Activated B cell treated with CpG ODN at 0.5 μM for 24 hours (primary cell): ENCODE results near the gene NFATC3. TPM values are rescaled to one million over a fixed set of nuclear protein-coding genes. Genes with fewer than 3 reads are reported as not detected.

Experiments used
- ATAC-seq: fragments of 200-7000 bp; cut with Tn5 transposase; one replicate; pipeline ENCODE4 v1.10.0; 2021; ENCODE audit warnings: low read depth, mild to moderate bottlenecking, moderate library complexity
- CTCF ChIA-PET: fragments of 350-600 bp; sonication (Branson Sonifier 250); formaldehyde crosslinking; loops from one replicate; lab custom pipeline; 2021; ENCODE audit warnings: antibody characterized with exemption; lab: Charles Lee
- POLR2A ChIA-PET: fragments of 350-600 bp; sonication (Branson Sonifier 250); formaldehyde crosslinking; loops from one replicate; lab custom pipeline; 2021; ENCODE audit warnings: antibody characterized with exemption; lab: Charles Lee
- DNase-seq: peaks from one replicate; pipeline ENCODE4 v3.0.0; 2022
- H3K27ac Mint-ChIP-seq: one replicate; pipeline ENCODE4 v1.8.0; 2020; ENCODE audit warnings: mixed read lengths
- H3K27me3 Mint-ChIP-seq: one replicate; pipeline ENCODE4 v1.8.0; 2021; ENCODE audit warnings: mixed read lengths
- H3K36me3 Mint-ChIP-seq: one replicate; pipeline ENCODE4 v1.8.0; 2021; ENCODE audit warnings: low read depth, mixed read lengths
- H3K4me1 Mint-ChIP-seq: one replicate; pipeline ENCODE4 v1.8.0; 2021; ENCODE audit warnings: mixed read lengths
- H3K4me3 Mint-ChIP-seq: one replicate; pipeline ENCODE4 v1.8.0; 2020; ENCODE audit warnings: mild to moderate bottlenecking, mixed read lengths
- H3K9me3 Mint-ChIP-seq: one replicate; pipeline ENCODE4 v1.8.0; 2020; ENCODE audit warnings: mixed read lengths
- CTCF ChIP-seq: fragments of 200-600 bp; IDR thresholded peaks from one replicate; pipeline ENCODE4 v1.8.0; 2022; ENCODE audit warnings: antibody characterized with exemption, mild to moderate bottlenecking
- intact Hi-C: fragments of 100-400 bp; cut with micrococcal nuclease; formaldehyde crosslinking; loops from one replicate; pipeline ENCODE4 v1.15.1; 2024
- total RNA-seq: library from RNA; stranded (reverse); gene quantifications from 2 replicates; pipeline ENCODE4 v1.2.3, GENCODE V29; 2022

The NFATC3 gene
- total RNA-seq, 1 donor from 2014 or later, result 72.0 TPM

GRCh38 chr16:68206245-68206644 is 121.1 kb downstream of the NFATC3 start:
- ChIA-PET POLR2A (interaction anchor here (0.6 to 0.7 kb wide), 2 partner anchors 117 to 573 kb away, joined by 3 read pairs; no protein-coding TSS in a partner anchor), CTCF (no interaction called here)
- Mint-ChIP-seq H3K9me3 (no peaks in the 10 kb centered on the region), H3K36me3 (peaks cover 26% of the 10 kb centered on the region), H3K27me3 (no peaks in the 10 kb centered on the region), H3K4me3 (no peak overlapping the region), H3K27ac (no peak overlapping the region), H3K4me1 (no peaks in the 10 kb centered on the region)
- DNase-seq, result no peak
- intact Hi-C loops, result no loop called here
- TF ChIP-seq CTCF, result no peak
- ATAC-seq, result no peak

- peaks cover 25% of the 10 kb centered on the region for H3K36me3 Mint-ChIP-seq
- ATAC-seq (no peak), DNase-seq (no peak)
- intact Hi-C loops, result loop anchor here (5.0 kb wide), 1 partner anchor 37 kb away; no protein-coding TSS in a partner anchor
- H3K9me3 Mint-ChIP-seq, result no peaks in the 10 kb centered on the region
- peaks cover 12% of the 10 kb centered on the region for H3K4me1 Mint-ChIP-seq
- POLR2A ChIA-PET, result interaction anchor here (1.0 kb wide), 1 partner anchor 12 kb away, joined by 9 read pairs; no protein-coding TSS in a partner anchor
- no peaks in the 10 kb centered on the region for H3K27me3 Mint-ChIP-seq
- no peak overlapping the region for H3K4me3 Mint-ChIP-seq
- H3K27ac Mint-ChIP-seq, result no peak overlapping the region
- CTCF ChIA-PET, result no interaction called here
- TF ChIP-seq CTCF, result no peak
Observed at GRCh38 chr16:68214726-68215125, 129.6 kb downstream of the NFATC3 start.

GRCh38 chr16:68215302-68215701 is 130.1 kb downstream of the NFATC3 start:
- ATAC-seq (no peak), DNase-seq (no peak)
- Mint-ChIP-seq H3K27me3 (no peaks in the 10 kb centered on the region), H3K36me3 (peaks cover 29% of the 10 kb centered on the region), H3K27ac (no peak overlapping the region), H3K4me1 (peaks cover 12% of the 10 kb centered on the region), H3K4me3 (no peak overlapping the region), H3K9me3 (no peaks in the 10 kb centered on the region)
- no peak for TF ChIP-seq CTCF
- ChIA-PET CTCF (no interaction called here), POLR2A (no interaction called here)
- intact Hi-C loops, result no loop called here

GRCh38 chr16:68216240-68216639 is 131.1 kb downstream of the NFATC3 start:
- no peaks in the 10 kb centered on the region for H3K27me3 Mint-ChIP-seq
- DNase-seq (no peak), ATAC-seq (no peak)
- intact Hi-C loops, result no loop called here
- no peak for TF ChIP-seq CTCF
- ChIA-PET POLR2A (interaction anchor here (0.5 to 0.7 kb wide), 2 partner anchors 11 to 96 kb away, joined by 3 to 4 read pairs; no protein-coding TSS in a partner anchor), CTCF (no interaction called here)
- H3K4me1 Mint-ChIP-seq, result peaks cover 12% of the 10 kb centered on the region
- no peak overlapping the region for H3K4me3 Mint-ChIP-seq
- H3K27ac Mint-ChIP-seq, result no peak overlapping the region
- H3K9me3 Mint-ChIP-seq, result no peaks in the 10 kb centered on the region
- H3K36me3 Mint-ChIP-seq, result peaks cover 31% of the 10 kb centered on the region

GRCh38 chr16:68217506-68217905 is 132.3 kb downstream of the NFATC3 start:
- Mint-ChIP-seq H3K27ac (no peak overlapping the region), H3K4me1 (peaks cover 12% of the 10 kb centered on the region), H3K4me3 (no peak overlapping the region), H3K9me3 (no peaks in the 10 kb centered on the region), H3K36me3 (peaks cover 35% of the 10 kb centered on the region), H3K27me3 (no peaks in the 10 kb centered on the region)
- CTCF ChIA-PET, result interaction anchor here (1.0 kb wide), 1 partner anchor 401 kb away, joined by 3 read pairs; no protein-coding TSS in a partner anchor
- intact Hi-C loops, result no loop called here
- POLR2A ChIA-PET, result interaction anchor here (0.6 kb wide), 1 partner anchor 728 kb away, joined by 4 read pairs; no protein-coding TSS in a partner anchor
- no peak for ATAC-seq
- TF ChIP-seq CTCF, result no peak
- no peak for DNase-seq
